GM18519 (cell line): ENCODE results near the gene FMN2.

Experiments used
- ATAC-seq: cut with Tn5 transposase; IDR thresholded peaks from one replicate; pipeline ENCODE4 v1.9.1; 2021; ENCODE audit warnings: mild to moderate bottlenecking, moderate library complexity; ENCODE audit not compliant: unreplicated experiment, low FRiP score

Gene FMN2

DNA sequence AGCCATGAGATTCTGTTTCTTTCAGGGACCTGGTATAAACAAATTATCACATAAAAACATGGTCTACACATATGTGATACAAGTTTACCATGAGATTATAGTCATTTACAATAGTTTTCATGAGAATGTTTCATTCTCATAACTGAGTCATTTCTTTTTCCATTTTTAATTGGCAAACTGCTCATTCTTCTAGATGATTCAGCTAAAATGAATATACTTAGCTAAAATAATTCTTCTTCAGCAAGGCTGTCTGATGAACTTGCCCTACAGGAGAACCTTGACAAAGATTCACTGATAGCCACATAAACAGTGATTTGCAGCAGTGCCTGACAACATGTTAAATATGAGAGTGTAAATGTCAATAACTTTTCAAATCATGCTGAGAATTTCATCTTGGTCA lies 253.2 kb downstream of the FMN2 start:
- ATAC-seq, result no peak

DNA sequence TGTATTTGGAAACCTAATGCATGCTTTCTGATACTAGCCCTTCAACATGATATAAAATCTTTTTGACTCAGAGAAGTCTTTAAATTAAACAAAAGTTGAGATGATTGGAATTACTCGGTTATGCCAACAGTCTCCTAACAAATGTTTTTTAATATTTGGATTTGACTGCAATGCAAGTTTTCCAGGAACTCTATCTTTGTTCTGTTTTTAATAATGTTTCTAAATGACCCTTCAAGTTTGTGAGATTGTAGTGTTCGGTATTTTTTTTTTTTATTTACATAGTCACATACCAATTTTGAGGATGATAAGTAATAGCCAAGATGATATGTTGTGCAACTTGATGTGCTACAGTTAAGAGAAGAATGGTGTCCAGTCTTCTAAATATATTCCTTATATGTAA lies 258.0 kb downstream of the FMN2 start:
- ATAC-seq, result no peak

DNA sequence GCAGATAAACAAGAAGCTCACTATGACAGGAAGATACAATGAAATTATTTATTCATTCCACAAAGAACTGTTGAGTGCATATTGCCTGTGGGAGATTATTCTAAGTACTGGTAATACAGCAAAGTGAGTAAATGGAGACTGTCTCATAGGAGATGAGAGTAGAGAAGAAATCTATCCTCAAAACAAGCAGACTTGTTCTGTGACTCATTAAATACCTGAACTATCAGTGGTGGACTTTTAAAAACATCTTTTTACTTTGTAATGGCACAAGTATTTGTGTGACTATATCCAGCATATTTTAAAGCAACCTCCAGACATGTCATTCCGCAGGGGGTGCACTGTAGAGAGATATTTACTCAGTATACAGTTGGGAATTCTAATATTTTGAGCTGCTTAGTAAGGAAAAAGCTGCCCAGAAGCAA lies 259.2 kb downstream of the FMN2 start:
- no peak for ATAC-seq

DNA sequence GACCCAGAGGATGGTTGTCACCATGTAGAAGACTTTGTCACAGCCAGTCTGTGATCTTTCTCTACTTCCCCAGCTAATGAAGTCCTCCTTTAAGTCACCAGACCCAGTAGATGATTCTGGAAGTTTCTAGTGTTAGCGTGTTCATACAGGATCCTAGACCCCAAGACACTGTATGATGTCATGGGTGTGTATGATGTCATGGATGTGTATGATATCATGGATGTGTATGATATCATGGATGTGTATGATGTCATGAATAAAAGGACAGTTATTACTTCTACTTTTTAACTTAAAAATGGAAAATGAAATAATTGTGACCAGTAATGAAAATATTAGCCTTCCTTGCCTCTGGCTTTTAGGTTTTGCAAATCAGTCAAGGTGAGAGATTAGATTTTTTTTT lies 260.0 kb downstream of the FMN2 start:
- ATAC-seq, result no peak

DNA sequence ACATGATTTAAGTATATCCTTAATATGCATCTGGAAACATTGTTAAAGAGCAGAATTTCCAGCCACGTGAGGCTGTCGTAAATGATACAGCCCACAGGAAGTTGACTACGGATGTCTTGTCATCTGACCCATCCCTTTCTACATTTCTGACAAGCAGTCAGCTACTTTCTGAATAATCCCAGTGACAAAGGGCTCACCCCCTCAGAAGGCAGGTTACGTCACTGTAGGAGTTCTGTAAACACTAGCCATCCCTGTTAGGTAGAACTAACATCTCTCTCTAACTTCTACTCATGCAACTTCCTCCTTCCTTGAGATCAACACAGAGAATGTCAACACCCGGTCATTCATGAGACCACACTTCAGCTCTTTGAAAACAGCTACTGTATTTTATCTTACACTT lies 261.1 kb downstream of the FMN2 start:
- ATAC-seq, result no peak

DNA sequence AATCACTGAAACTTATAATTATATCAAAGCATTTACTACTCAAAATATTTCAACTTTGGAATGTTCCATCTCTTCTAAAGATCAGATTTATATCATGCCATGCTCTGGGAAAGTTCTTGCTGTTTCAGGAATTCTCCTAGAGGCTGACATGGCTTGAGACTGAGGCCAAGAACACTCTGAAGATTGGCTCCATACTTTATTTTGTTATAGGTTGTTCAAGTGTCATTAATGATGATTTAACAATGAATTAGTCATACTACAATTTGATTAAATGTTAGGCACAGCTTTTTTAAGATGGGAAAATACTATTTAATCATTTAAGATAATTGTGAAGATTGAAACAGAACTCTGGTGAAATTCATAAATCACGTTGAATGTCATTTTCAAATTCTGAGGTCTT lies 264.9 kb downstream of the FMN2 start:
- no peak for ATAC-seq

DNA sequence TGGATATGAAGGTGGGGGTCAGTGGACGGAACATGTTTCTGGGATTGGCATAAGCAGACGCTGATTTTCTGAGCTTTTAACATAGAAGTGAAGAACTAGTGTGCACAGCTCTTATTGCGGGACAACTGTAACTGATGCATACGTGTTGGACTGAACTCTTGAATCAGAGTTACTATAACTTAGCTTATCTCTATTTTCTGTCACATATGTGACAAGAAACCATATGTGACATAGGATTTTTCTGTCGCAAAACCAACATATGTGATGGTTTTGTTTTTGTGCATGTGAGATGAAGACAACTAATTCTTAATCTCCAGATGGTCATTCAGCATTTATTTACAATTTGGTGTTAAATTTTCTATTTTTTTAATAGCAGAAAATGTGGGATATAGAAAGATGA lies 270.4 kb downstream of the FMN2 start:
- ATAC-seq, result no peak

DNA sequence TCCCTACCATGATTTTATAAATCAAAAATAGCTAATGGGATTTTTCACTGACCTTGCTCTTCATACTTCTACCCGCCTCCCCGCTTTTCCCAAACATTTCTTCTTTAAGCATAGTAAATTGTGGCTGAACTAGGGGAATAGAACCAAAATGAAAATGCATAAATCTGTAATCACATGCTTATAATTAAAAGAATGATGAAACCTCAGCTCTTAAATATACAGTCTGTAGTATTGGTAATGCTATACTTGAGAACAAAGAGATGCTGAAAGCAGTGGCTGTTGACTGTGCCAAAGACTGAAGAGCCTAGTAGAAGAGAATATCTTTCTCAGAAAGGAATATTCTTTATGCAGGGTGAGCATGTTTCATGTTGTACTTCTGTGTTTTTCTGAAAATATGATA lies 271.1 kb downstream of the FMN2 start:
- ATAC-seq, result no peak

DNA sequence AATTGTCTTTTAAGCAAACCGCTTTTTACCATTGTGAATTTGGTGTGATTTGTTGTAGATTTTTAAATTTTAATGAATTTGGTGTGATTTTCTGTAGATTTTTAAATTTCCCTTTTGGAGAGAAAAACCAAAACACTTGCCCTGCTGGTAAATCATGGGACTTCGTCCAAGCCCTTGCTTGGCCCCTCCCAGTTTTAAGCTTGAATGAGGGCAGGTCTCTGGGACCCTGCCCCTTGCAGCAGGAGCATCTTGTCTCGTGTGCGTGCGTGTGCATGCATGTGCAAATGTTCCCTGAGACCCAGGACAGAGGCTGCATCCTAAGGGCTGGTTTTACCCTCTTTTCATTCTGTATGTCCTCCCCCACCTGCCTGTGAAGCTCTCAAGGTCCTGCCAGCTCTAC lies 271.6 kb downstream of the FMN2 start:
- ATAC-seq, result no peak

DNA sequence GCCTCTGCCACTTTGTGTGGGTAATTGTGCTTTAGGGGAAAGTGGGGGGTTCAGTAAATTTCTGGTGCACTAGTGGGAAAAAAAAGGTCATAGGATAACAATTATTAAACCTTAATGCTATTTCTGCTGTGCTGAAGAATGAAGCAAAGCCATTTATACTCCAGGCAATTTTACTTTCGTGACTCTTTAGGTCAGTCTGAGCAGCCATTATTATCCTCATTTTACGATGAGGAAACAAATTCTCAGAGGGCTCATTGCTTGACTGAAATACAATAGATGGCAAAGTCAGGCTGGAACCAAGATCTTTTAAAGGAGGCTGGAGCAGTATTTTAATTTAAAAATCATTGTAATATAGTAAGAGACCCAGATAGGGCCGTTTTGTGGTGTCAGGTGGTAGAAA lies 272.2 kb downstream of the FMN2 start:
- no peak for ATAC-seq

DNA sequence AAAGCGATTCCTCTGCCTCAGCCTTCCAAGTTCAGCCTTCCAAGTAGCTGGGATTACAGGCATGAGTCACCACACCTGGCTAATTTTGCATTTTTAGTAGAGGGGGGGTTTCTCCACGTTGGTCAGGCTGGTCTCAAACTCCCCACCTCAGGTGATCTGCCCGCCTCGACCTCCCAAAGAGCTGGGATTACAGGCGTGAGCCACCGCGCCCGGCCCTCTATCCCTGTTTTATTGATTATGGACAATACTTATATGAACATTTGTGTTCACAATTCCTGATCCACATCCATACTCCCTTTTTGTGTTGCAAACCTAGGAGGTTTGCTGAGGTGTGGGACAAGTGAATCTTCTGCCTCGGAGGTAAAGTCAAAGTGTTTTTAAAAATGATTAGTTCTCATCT lies 275.0 kb downstream of the FMN2 start:
- ATAC-seq, result no peak

DNA sequence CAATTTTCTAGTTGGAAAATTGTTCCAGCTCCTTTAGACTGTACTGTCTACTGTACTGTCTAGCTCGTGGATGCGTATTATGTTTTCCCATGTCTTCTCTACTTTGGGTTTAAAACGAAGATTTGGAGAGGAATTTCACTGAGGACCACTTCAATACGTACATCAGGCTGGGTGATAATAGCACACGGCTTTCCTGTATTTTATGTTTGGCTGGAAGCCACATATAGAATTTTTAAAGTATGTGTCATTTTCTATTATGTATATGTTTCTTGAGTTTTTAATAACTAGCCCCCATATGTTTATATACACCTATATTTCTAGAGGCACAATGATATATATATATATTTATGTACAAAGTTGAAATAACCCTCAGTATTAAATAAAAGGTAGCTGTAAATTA lies 293.9 kb downstream of the FMN2 start:
- no peak for ATAC-seq

DNA sequence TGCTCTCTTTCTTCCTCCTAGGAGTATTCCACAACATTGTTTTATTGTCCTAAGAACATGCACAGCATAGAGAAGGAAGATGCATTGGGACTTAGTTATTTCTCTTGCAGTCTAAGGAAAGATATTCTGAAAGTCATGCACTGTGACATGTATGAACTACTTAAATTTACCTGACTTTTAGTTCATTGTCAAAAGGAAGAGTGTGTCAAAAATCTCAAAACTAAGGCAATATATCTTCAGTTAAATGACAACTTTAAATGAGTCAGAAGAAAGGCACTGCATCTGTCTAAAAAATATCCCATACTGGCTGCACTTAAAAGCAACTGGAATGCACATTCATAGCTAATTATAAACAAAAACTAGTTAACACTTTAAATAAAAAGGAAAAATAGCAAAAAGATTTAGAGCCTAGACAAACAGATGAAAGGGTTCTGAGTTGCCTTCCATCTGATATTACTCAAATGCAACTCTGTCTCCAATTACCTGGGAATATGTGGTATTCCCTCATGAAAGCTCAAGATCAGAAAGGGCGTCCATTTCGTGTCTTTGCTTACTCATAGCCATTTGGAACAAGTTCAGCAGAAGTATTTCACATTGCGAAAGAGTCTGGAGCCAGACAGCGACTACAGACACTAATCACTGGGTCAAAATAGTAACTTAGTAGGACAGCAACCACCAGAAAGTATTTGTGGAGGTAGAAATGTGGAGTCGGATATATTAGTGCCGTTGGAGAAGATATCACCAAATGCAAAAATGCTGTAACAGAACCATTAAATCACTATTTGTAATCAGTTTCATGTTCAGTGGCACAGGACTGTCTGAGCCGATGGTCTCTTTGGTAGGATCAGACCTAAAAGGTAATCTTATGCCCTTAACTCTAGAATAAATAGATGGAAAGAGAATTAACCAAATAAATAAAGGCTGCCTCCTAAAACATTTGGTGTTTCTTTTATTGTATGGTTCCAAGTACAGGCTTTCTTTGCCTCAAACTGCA lies 294.6 kb downstream of the FMN2 start:
- no peak for ATAC-seq

DNA sequence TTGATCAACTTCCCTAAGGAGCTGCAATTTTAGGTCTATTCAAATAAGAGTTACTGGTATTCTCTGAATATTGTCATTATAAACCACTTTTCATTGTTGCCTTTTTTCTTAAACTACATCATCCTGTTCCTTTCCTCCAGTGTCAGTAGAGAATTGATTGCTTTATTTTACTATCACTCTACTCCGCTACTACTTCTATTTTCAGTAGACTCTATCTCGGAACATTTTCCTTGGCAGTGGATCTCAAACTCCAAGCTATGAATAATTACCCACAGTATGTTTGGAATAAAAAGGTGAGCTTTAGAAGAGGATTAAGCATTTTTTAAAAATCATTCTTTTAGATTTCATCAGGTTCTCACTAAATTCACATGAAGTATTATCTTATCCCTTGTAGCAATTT lies 295.4 kb downstream of the FMN2 start:
- ATAC-seq, result no peak

DNA sequence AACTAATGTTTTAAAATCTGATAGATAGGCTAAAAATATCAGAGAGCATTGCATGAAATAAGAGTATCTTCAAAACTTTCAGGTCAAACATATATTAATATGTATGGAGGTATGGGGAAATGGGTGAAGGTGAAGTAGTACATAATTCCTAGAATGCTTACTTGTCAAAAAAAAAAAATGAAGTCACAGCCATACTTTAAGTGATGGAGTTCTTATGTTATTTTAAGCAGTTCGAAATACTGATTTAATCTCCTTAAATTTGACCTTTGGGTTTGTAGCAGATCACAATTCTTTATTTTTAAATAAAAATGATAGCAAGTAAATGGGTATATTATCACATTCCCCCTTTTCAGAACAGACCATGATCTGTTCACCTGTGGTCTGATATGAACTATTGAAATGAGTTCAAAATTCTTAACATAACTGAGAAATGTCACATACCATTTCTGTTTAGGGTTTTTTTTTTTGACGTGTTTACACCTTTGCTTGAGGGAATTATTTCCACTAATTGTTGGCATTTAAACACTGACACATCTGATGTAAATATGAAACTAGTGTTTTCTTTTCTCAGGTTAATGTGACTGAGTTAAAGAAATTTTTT lies 300.1 kb downstream of the FMN2 start:
- ATAC-seq, result no peak

DNA sequence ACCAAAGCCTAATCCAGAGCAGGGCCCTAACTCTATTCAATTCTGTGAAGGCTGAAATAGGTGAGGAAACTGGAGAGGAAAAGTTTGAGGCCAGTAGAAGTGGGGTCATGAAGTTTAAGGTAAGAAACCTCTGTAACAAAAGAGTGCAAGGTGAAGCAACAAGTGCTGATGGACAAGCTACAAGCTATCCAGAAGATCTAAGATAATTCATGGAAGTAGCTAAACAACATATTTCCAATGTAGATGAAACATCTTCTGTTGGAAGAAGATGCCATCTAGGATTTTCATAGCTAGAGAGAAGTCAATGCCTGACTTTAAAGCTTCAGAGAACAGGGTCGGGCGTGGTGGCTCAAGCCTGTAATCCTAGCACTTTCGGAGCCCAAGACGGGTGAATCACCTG lies 302.7 kb downstream of the FMN2 start:
- no peak for ATAC-seq

DNA sequence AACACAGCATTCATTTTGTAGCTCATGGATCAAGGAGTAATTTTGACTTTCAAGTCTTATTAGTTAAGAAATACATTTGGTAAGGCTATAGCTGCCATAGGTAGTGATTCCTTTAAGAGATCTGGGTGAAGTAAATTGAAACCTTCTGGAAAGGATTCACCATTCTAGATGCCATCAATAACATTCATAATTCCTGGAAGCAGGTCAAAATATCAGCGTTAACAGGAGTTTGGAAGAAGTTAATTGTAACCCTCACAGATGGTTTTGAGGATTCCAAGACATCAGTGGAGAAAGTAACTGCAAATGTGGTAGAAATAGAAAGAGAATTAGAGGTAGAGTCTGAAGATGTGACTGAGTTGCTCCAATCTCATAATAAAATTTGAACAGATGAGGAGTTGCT lies 303.7 kb downstream of the FMN2 start:
- no peak for ATAC-seq

DNA sequence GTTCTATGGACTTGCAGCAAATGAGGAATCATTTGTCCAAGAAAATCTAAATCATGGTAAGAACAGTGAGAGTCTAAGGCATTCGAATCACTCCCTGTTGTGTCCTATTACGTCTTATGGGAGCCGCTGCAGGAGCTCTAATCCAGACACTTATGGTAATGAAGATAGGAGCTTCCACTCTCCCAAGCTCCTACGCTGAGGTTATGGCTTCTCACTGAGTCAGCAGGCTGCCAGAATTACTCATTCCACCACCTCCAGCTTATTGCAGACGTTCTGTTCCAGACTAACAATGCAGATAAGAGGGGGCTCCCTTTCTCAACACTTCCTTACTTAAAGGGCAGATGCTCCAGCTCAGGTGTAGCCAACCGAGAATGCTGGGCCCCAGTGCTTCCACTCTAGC lies 307.7 kb downstream of the FMN2 start:
- ATAC-seq, result no peak

DNA sequence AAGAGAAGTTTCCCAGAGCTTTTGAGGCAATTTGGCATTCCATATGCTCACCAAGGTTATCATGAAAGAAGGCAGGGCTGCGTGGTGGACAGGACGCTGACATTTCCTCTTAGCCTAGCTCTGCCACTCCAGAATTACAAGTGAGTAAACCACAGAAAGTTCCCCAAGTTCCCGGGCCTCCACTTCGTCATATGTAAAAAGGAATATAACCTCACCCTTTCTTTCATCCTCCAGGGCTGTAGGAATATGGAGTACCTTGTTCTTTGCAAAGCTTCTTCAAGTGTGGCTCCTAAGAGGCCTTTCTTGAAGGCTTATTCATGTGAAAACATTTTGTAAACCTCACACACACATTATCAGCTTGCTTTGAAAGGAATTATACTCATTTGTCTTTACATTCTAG lies 310.0 kb downstream of the FMN2 start:
- no peak for ATAC-seq

DNA sequence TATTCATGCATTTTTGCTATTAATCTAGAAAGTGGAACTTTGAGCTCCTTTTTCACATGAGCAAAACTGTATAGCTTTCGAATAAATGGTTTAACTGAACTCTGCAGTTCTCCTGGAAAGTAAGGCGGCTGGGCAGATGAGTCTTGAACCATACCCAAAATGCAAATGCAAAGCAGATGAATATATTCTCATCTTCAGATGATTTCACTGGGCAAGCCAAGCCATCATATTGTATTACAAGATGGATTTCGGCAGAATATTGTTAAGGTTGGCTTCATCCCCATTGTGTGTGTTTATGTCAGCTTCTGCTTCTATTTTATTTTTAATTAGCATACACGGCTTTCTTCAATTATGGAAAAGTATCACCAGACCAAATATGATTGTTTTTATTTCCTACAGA lies 310.6 kb downstream of the FMN2 start:
- no peak for ATAC-seq

DNA sequence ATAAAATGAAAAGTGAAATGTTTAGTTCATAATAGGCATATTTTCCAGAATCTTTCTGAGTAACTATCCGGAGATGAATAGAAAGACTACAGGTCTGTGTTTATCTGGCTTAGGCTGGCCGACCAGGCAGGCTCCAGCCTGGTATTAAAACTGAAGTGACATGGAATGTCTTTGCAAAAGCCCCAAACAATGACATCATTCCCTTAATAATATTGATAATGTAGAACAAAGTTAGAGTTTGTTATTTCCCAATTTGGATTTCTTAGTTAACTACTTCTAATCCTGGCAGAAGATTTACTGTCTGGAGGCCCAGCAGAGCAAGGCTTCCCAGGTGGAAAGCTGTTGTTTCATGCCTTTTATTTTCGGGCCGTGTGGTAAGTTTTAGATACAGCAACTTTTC lies 312.6 kb downstream of the FMN2 start:
- no peak for ATAC-seq

DNA sequence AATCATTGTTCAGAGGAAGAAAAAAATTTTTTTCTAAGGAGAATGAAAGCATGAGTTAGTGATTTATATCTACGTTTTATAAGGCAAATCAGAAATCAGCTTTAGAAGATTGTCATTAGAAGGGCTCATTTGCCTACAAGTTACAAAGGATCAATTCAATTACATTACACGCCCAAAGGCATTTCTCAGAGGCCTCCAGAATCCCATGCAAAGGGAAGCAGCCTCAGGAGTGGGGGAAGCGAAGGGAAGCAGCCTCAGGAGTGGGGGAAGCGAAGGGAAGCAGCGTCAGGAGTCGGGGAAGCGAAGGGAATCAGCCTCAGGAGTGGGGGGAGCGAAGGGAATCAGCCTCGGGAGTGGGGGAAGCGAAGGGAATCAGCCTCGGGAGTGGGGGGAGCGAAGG lies 314.1 kb downstream of the FMN2 start:
- ATAC-seq, result no peak
